GM13977 (cell line): ENCODE data around the gene ARHGAP33.
A peak's percentile ranks its signal among the peaks of the same experiment; 100 is the strongest.

Source experiments
- DNase-seq: peaks from one replicate; pipeline ENCODE4 v3.0.0; 2012; ENCODE audit warnings: low spot score
- in situ Hi-C: fragments of 300-500 bp; cut with MboI; formaldehyde crosslinking; loops from one replicate; pipeline ENCODE4 v1.12.0; 2022; ENCODE audit warnings: low sequenced_read_pairs, low pct_unique_long_range_greater_than_20kb, mixed read lengths, inconsistent platforms; ENCODE audit not compliant: unreplicated experiment
- TF ChIP-seq, protein P1 (sequence below): IDR thresholded peaks from 2 replicates; pipeline ENCODE4 v1.5.1; 2012; ENCODE audit warnings: mild to moderate bottlenecking, control low read depth; ENCODE audit not compliant: insufficient read depth; ENCODE audit errors: extremely low read depth, missing control alignments

The ARHGAP33 gene

DNA sequence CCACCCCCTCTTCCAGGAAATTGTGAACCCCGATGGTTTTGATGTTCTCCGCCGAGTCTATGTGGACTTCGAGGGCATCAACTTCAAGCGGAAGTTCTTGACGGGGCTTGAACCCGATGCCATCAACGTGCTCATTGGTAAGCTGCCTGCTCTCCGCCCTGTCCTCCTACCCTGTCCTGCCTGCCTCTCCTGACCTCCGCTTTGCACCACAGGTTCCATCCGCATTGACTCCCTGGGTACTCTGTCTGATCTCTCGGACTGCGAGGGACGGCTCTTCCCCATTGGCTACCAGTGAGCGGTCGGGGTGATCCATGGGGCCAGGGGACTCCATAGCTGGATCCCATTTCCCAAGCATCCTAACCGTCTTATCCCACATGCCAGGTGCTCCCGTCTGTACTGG lies 45.0 kb upstream of the ARHGAP33 start:
- in situ Hi-C loops, result no loop called here

DNA sequence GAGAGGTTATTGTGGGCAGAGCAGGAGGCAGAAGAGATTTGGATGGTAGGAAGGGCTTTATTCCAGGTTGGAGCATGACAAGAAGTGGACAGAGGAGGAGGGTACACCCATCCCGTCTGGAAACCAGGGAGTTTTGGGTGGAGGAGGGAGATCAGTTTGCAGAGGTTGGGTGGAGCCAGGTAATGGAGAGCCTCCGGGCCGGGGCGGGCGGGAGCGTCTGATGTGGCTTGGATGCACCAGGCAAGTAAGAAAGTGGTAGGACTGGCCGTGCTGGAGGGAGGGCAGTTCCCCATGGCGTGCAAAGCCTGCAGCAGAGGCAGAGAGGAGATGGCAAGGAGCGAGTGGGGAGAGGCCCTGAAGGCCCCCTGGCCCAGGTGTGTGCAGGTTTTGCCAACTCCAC lies 44.0 kb upstream of the ARHGAP33 start:
- in situ Hi-C loops, result no loop called here
- DNase-seq, result no peak
- TF ChIP-seq, protein P1, sequence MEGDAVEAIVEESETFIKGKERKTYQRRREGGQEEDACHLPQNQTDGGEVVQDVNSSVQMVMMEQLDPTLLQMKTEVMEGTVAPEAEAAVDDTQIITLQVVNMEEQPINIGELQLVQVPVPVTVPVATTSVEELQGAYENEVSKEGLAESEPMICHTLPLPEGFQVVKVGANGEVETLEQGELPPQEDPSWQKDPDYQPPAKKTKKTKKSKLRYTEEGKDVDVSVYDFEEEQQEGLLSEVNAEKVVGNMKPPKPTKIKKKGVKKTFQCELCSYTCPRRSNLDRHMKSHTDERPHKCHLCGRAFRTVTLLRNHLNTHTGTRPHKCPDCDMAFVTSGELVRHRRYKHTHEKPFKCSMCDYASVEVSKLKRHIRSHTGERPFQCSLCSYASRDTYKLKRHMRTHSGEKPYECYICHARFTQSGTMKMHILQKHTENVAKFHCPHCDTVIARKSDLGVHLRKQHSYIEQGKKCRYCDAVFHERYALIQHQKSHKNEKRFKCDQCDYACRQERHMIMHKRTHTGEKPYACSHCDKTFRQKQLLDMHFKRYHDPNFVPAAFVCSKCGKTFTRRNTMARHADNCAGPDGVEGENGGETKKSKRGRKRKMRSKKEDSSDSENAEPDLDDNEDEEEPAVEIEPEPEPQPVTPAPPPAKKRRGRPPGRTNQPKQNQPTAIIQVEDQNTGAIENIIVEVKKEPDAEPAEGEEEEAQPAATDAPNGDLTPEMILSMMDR, result no peak

More for the DNA sequence above, 45.0 kb upstream of the ARHGAP33 start:
- peak; percentile 14 for DNase-seq
- TF ChIP-seq, protein P1, result no peak

DNA sequence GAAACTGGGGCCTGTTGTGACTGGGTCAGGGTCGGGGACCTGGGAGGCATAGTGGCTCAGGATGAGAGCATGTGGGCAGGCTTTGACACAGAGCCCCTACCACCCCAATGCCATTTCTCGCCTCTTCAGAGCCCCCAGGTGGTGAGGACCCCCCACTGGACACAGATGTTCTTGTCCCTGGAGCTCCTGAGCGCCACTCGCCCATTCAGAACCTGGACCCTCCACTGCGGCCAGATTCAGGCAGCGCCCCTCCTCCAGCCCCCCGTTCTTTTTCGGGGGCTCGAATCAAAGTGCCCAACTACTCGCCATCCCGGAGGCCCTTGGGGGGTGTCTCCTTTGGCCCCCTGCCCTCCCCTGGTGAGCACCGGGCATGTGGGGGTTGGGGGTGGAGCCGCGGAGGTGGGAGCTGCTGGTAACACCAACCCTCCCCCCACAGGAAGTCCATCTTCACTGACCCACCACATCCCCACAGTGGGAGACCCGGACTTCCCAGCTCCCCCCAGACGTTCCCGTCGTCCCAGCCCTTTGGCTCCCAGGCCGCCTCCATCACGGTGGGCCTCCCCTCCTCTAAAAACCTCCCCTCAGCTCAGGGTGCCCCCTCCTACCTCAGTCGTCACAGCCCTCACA lies 43.5 kb upstream of the ARHGAP33 start:
- TF ChIP-seq, protein P1, result no peak
- in situ Hi-C loops, result no loop called here
- DNase-seq, result no peak

DNA sequence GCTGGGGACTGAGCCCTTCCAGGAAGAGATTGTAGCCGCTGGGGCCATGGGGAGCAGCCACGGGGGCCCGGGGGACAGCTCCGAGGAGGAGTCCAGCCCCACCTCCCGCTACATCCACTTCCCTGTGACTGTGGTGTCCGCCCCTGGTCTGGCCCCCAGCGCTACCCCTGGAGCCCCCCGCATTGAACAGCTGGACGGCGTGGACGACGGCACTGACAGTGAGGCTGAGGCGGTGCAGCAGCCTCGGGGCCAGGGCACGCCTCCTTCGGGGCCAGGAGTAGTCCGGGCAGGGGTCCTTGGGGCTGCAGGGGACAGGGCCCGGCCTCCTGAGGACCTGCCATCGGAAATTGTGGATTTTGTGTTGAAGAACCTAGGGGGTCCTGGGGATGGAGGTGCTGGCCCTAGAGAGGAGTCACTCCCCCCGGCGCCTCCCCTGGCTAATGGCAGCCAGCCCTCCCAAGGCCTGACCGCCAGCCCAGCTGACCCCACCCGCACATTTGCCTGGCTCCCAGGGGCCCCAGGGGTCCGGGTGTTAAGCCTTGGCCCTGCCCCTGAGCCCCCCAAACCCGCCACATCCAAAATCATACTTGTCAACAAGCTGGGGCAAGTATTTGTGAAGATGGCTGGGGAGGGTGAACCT lies 42.7 kb upstream of the ARHGAP33 start:
- DNase-seq, result peak; percentile 17
- TF ChIP-seq, protein P1, result no peak
- in situ Hi-C loops, result no loop called here

DNA sequence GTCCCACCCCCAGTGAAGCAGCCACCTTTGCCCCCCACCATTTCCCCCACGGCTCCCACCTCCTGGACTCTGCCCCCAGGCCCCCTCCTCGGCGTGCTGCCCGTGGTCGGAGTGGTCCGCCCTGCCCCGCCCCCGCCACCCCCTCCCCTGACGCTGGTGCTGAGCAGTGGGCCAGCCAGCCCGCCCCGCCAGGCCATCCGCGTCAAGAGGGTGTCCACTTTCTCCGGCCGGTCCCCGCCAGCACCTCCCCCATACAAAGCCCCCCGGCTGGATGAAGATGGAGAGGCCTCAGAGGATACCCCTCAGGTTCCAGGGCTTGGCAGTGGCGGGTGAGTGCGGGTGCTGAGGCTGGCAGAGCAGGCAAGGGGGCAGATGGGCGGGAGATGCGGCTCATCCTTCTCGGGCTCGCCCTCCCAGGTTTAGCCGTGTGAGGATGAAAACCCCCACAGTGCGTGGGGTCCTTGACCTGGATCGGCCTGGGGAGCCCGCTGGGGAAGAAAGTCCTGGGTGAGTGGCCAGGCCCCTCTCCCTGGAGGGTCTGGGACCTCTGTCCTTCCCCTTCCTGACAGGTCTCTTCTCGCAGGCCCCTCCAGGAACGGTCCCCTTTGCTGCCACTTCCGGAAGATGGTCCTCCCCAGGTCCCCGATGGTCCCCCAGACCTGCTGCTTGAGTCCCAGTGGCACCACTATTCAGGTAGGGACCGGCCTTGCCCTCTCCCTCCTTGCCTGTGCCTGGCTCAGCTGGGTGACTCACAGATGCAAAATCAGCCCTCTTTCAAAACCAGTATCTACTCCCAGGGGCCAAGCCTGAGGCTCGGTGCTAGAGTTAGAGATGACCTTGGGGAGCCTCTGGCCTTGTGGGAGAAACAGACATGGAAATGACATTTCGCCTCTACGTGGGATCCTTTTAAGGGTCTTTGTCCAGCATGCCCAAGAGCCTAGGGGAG lies 41.9 kb upstream of the ARHGAP33 start:
- peak; percentile 23 for DNase-seq
- in situ Hi-C loops, result no loop called here
- TF ChIP-seq, protein P1, result no peak

DNA sequence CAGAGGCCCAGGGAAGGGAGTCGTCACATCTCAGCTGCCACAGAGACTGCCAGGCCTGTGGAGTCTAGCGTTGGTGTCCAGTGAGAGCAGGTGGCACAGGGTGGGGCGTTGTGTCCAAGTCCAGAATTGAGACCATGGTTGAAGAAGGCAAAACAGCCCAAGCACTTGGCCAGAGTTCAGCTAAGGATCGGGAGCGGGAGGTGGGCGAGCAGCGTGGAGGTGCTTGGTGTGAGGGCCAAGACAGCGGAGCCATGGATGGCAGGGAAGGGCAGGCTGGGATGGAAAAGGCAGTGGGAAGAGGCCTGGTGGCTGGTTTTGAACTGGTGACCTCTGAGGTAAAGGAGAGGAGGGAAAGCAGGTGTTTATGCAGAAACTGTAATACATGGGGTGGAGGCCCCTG lies 41.1 kb upstream of the ARHGAP33 start:
- TF ChIP-seq, protein P1, result no peak
- in situ Hi-C loops, result no loop called here
- DNase-seq, result peak; percentile 16
